ENCODE data around the gene STIM2.

STIM2 gene

DNA sequence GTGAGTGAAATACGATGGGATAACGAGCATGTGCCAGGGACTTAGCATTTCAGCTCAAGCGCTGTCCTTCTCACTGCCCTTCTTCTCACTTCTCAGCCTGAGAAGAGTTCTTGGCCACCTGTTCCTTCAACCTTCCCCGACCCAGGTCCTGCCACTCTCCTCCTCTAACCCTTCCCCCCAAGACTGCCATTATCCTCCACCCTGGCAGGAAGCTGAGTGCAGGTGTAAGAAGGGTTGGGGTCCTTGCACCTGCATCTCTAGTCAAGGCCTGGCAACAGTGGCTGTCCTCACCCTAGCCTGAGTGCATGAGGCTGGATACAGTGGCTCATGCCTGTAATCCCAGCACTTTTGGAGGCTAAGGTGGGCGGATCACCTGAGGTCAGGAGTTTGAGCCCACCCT lies 19.9 kb upstream of the STIM2 start:
- Histone ChIP-seq H3K36me3 (ENCODE audit: control insufficient read depth, insufficient read depth, low read length) (no peaks in the 10 kb centered on the region), H3K4me3 (ENCODE audit: low read length) (no peak overlapping the region), H3K27me3 (ENCODE audit: control insufficient read depth, insufficient read depth, low read length) (no peaks in the 10 kb centered on the region), H3K4me1 (ENCODE audit: control insufficient read depth, insufficient read depth, low read length) (no peaks in the 10 kb centered on the region), H3K9ac (ENCODE audit: low read length) (no peak overlapping the region), H3K27ac (ENCODE audit: low read depth, low read length) (no peak overlapping the region)

DNA sequence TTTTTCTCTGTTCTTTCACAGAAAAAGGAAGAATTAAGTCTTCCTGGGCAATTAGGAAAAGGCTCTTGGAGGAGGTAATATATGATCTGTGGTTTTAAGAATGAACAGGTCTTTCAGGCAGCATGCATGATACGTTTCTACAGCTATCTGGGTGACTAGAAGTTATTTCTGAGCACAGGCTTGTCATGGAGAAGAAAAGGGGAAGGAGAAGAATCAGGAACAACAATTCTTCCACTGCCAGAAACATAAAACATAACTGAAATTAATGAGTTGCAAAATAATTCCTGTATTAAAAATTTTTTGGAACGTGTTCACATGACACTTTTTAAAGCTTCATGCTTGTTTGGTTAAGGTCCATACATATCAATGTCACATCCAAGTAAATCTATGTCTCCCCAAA lies 17.7 kb upstream of the STIM2 start:
- Histone ChIP-seq H3K27ac (ENCODE audit: low read depth, low read length) (no peak overlapping the region), H3K9ac (ENCODE audit: low read length) (no peak overlapping the region), H3K4me3 (ENCODE audit: low read length) (no peak overlapping the region), H3K4me1 (ENCODE audit: control insufficient read depth, insufficient read depth, low read length) (no peaks in the 10 kb centered on the region), H3K36me3 (ENCODE audit: control insufficient read depth, insufficient read depth, low read length) (no peaks in the 10 kb centered on the region), H3K27me3 (ENCODE audit: control insufficient read depth, insufficient read depth, low read length) (no peaks in the 10 kb centered on the region)

DNA sequence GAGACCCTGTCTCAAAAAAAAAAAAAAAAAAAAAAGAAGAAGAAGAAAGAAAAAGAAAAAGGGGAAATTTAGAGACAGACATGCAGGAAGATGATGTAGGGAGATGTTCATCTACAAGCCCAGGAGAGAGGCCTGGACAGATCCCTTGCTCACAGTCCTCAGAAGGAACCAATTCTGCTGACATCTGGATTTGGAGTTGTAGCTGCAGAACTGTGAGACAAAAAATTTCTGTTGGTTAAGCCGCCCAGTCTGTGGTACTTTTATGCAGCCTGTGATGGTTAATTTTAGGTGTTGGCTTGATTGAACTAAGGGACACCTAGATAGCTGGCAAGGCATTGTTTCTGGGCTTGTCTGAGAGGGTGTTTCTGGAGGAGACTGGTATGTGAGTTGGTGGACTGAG lies 10.1 kb upstream of the STIM2 start:
- no peak overlapping the region for H3K4me3 ChIP-seq (ENCODE audit: low read length)
- H3K27ac ChIP-seq (ENCODE audit: low read depth, low read length): no peak overlapping the region
- H3K9ac ChIP-seq (ENCODE audit: low read length): no peak overlapping the region
- H3K36me3 ChIP-seq (ENCODE audit: control insufficient read depth, insufficient read depth, low read length): no peaks in the 10 kb centered on the region
- H3K27me3 ChIP-seq (ENCODE audit: control insufficient read depth, insufficient read depth, low read length): no peaks in the 10 kb centered on the region
- H3K4me1 ChIP-seq (ENCODE audit: control insufficient read depth, insufficient read depth, low read length): no peaks in the 10 kb centered on the region

DNA sequence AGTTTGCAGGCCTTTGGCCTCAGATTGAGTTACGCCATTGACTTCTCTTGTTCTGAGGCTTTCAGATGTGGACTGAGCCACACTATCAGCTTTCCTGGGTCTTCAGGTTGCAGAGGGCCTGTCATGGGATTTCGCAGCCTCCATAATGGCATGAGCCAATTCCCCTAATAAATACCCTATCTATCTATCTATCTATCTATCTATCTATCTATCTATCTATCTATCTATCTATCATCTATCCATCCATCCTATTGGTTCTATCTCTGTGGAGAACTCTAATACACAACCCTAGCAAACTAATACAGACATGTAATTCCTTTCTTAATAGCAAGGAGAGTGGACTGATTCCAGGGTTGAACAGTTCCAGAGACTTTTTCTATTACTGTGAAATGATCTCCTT lies 9.5 kb upstream of the STIM2 start:
- Histone ChIP-seq H3K4me3 (ENCODE audit: low read length) (no peak overlapping the region), H3K9ac (ENCODE audit: low read length) (no peak overlapping the region), H3K27me3 (ENCODE audit: control insufficient read depth, insufficient read depth, low read length) (no peaks in the 10 kb centered on the region), H3K4me1 (ENCODE audit: control insufficient read depth, insufficient read depth, low read length) (no peaks in the 10 kb centered on the region), H3K36me3 (ENCODE audit: control insufficient read depth, insufficient read depth, low read length) (no peaks in the 10 kb centered on the region), H3K27ac (ENCODE audit: low read depth, low read length) (no peak overlapping the region)

DNA sequence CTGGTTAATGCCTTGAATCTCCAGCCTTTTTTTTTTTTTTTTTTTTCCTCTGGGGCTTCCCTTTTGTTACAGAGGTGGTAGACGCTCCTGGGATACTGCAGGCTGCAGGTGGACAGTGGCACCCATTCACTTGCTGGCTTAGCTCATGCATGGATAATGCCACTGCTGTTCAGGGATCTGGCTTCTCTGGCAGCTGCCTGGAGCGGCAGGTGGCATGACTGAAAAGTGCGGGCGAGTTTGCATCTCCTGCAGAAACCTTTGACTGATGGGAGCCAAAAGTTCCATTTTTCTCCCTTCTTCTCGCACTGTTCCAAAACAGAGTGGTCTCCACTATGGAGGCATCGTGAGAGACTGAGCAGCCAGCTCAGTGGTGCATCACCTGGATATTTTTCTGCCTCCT lies 5.9 kb upstream of the STIM2 start:
- no peaks in the 10 kb centered on the region for H3K27me3 ChIP-seq (ENCODE audit: control insufficient read depth, insufficient read depth, low read length)
- H3K36me3 ChIP-seq (ENCODE audit: control insufficient read depth, insufficient read depth, low read length): no peaks in the 10 kb centered on the region
- no peak overlapping the region for H3K27ac ChIP-seq (ENCODE audit: low read depth, low read length)
- no peak overlapping the region for H3K9ac ChIP-seq (ENCODE audit: low read length)
- H3K4me1 ChIP-seq (ENCODE audit: control insufficient read depth, insufficient read depth, low read length): peaks cover 8% of the 10 kb centered on the region
- no peak overlapping the region for H3K4me3 ChIP-seq (ENCODE audit: low read length)

DNA sequence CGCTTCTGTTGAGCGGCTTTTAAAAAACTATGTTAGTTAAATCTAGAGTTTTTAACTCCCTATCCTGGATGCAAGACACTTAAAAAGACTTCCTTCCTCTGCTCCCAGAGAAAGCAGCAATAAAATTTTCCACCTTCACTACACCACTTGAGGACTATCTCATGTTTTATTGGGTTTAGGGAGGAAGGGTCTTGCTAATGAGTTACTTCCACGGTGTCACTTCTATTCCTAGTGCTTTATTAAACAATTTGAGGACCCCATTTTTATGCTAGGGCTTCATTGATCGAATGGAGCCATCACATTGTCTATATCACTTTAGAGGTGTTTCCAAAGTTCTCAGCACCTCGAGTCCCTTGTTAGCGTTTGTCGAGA lies 3.7 kb upstream of the STIM2 start:
- Histone ChIP-seq H3K27me3 (ENCODE audit: control insufficient read depth, insufficient read depth, low read length) (no peaks in the 10 kb centered on the region), H3K9ac (ENCODE audit: low read length) (peak overlapping the region; percentile 70), H3K27ac (ENCODE audit: low read depth, low read length) (peak overlapping the region; percentile 88), H3K4me1 (ENCODE audit: control insufficient read depth, insufficient read depth, low read length) (peaks cover 8% of the 10 kb centered on the region), H3K36me3 (ENCODE audit: control insufficient read depth, insufficient read depth, low read length) (no peaks in the 10 kb centered on the region), H3K4me3 (ENCODE audit: low read length) (peak overlapping the region; percentile 99)

DNA sequence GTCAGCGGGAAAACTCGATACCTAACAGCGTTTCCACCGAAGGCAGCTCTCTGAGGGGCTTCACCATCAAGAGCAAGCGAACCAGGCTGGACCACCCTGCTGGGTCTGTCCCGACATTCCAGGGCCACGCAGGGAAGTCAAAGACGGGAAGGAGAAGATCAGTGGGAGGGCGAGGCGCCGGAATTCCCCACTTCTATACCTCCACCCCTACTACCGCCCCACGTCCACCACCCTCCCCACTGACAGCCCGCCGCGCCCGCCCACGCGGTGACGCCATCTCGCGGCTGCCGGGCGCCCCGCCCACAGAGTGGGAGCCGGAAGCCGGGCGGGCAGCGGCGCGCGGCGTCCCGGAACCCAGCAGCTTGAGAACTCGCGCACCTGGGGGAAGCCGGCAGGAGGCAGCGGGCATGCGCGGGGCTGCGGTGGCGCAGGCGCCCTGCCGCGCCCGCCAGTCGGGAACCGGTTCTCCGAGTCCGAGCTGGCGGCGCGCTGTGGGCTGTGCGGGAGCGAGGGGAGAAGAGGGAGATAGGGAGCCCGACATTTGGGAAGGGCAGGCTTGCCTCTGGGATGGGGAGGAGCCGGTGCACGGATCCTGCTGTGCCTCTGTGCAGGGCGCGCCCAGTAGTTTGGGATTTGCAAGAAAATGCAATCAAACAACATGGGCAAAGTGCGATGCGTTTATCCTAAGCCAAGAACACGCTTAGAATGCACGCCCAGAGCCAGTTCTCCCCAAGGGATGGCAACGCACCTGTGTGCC lies 3.2 kb upstream of the STIM2 start:
- peak overlapping the region; percentile 70 for H3K9ac ChIP-seq (ENCODE audit: low read length)
- no peaks in the 10 kb centered on the region for H3K27me3 ChIP-seq (ENCODE audit: control insufficient read depth, insufficient read depth, low read length)
- peak overlapping the region; percentile 88 for H3K27ac ChIP-seq (ENCODE audit: low read depth, low read length)
- H3K4me3 ChIP-seq (ENCODE audit: low read length): peak overlapping the region; percentile 99
- H3K4me1 ChIP-seq (ENCODE audit: control insufficient read depth, insufficient read depth, low read length): peaks cover 8% of the 10 kb centered on the region
- H3K36me3 ChIP-seq (ENCODE audit: control insufficient read depth, insufficient read depth, low read length): no peaks in the 10 kb centered on the region

DNA sequence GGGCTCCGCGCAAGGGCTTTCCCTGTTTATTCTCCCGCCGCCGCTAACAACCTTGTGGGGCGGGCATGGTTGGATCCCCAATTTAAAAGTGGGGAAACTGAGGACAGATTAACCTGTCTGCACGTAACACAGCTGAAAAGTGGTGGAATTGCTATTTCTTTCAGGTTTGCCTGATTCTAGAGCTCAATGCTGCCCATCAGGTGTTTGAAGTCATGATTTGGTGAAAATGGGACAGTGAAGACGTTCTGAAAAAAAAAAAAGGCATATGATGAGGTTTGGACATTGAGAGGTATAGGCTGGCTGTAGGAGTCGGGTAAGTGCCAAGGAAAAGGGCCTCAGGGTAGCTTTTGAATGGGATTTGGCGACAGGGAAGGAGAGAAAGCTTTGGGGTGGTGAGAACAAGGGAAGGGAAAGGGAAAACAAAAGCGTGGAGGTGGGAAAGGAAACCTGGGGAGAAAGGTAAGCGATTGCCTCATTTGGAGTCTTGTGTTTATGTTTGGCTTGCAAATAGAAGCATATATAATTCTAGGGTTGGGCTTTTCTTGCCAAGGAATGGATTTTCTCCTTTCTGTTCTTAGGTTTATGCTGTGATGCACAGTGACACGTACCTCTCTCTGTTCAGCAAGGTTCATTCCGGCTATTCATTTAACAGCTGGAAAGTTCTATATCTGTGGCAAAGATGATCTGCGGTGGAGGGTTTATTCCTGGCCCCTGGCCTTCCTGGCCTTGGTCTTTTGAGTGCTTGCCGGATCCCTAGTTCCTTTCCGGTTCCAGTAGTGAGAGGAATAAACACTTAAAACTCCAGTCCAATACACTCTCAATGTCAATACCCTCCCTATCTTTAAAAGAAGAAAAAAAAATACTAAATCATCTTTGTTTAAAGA lies 2.4 kb upstream of the STIM2 start:
- H3K4me3 ChIP-seq (ENCODE audit: low read length): peak overlapping the region; percentile 99
- H3K27me3 ChIP-seq (ENCODE audit: control insufficient read depth, insufficient read depth, low read length): no peaks in the 10 kb centered on the region
- no peaks in the 10 kb centered on the region for H3K36me3 ChIP-seq (ENCODE audit: control insufficient read depth, insufficient read depth, low read length)
- peak overlapping the region; percentile 88 for H3K27ac ChIP-seq (ENCODE audit: low read depth, low read length)
- H3K9ac ChIP-seq (ENCODE audit: low read length): peak overlapping the region; percentile 51
- H3K4me1 ChIP-seq (ENCODE audit: control insufficient read depth, insufficient read depth, low read length): peaks cover 11% of the 10 kb centered on the region

DNA sequence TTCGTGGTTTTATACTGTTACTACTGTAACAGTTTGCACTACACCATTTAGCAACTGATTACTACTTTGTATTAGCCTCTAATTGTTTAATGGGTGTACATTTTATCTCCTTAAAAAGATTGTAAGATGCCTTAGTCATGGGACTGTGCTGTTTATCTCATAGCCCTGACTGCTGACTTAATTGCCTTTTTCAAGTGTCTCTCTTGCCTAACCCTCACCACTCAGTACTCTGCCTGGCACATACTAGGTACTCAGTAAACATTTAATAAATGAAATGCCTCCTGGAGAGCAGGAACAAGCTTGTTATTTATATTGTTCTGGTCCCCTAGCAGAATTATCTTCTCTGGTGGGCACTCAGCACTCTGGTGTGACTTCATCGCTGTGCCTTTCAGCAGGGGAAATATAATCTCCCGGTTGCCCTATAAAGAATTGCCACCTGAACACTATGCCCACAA lies 1.7 kb upstream of the STIM2 start:
- Histone ChIP-seq H3K27ac (ENCODE audit: low read depth, low read length) (no peak overlapping the region), H3K4me3 (ENCODE audit: low read length) (no peak overlapping the region), H3K9ac (ENCODE audit: low read length) (no peak overlapping the region), H3K27me3 (ENCODE audit: control insufficient read depth, insufficient read depth, low read length) (no peaks in the 10 kb centered on the region), H3K36me3 (ENCODE audit: control insufficient read depth, insufficient read depth, low read length) (no peaks in the 10 kb centered on the region), H3K4me1 (ENCODE audit: control insufficient read depth, insufficient read depth, low read length) (peaks cover 13% of the 10 kb centered on the region)

DNA sequence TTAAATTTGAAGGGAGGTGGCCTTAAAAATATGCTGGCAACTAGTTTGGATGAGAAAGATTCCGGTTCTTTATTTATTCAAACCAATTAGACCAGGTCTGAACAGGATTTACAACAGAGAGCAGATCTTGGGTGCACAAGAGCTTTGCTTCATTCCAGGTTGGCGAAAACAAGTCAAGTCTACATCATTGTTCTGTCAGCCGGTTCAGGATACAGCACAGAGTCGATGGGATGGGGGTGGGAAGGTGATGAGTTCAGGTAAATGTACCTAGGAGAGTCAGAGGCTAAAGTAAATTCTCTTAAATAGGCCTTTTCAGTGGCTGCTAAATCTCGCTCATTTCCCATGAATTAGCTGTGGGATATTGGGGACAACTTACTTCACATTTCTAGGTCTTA lies 882 bp upstream of the STIM2 start:
- Histone ChIP-seq H3K27me3 (ENCODE audit: control insufficient read depth, insufficient read depth, low read length) (no peaks in the 10 kb centered on the region), H3K9ac (ENCODE audit: low read length) (no peak overlapping the region), H3K36me3 (ENCODE audit: control insufficient read depth, insufficient read depth, low read length) (no peaks in the 10 kb centered on the region), H3K4me3 (ENCODE audit: low read length) (peak overlapping the region; percentile 97), H3K27ac (ENCODE audit: low read depth, low read length) (no peak overlapping the region), H3K4me1 (ENCODE audit: control insufficient read depth, insufficient read depth, low read length) (peaks cover 13% of the 10 kb centered on the region)

DNA sequence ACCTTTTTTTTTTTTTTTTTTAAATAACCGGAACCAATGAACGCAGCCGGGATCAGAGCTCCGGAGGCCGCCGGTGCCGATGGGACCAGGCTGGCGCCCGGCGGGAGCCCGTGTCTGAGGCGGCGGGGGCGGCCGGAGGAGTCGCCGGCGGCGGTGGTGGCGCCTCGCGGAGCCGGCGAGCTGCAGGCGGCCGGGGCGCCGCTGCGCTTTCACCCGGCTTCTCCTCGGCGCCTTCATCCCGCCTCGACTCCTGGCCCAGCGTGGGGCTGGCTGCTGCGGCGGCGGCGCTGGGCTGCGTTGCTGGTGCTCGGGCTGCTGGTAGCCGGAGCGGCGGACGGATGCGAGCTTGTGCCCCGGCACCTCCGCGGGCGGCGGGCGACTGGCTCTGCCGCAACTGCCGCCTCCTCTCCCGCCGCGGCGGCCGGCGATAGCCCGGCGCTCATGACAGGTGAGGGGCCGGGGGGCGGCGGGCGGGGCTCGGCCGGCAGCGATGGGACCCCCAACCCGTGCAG lies 337 bp downstream of the STIM2 start:
- Histone ChIP-seq H3K36me3 (ENCODE audit: control insufficient read depth, insufficient read depth, low read length) (no peaks in the 10 kb centered on the region), H3K27me3 (ENCODE audit: control insufficient read depth, insufficient read depth, low read length) (no peaks in the 10 kb centered on the region), H3K9ac (ENCODE audit: low read length) (no peak overlapping the region), H3K4me3 (ENCODE audit: low read length) (peak overlapping the region; percentile 97), H3K27ac (ENCODE audit: low read depth, low read length) (peak overlapping the region; percentile 83), H3K4me1 (ENCODE audit: control insufficient read depth, insufficient read depth, low read length) (peaks cover 13% of the 10 kb centered on the region)

DNA sequence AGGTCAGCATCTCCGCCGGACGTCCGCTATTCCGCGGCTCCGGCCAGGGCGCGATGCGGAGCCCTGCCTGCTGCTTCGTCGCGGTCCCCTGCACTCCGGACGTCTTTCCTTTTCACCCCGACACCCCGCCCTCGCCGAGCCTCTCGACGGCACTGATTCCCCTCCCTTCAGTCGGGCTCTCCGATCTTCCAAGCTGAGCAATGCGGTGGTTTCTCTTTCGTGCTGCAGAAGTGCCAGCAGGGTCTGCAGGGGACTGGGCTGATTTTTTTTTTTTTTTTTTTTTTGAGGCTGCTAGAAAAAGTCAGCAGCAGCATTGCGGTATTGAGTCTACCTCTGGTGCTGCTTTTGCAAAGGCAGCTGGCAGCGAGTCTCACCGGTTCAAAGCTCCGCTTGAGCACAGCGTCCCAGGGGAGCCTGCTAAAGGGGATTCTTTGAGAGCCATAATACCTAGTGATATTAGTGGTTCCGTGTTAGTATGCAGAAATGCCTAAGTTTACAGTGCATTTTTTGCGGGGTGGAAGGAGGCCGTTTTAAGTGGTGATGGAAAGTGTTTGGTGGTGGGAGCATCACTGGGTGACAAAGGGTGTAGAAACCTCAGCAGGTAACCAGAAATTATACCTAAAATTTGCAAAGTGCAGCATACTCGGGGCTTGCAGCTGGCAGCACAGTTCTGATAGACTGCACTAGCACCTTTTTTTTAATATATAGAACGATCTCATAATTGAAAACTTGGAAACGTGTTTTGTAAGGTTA lies 969 bp downstream of the STIM2 start:
- Histone ChIP-seq H3K4me1 (ENCODE audit: control insufficient read depth, insufficient read depth, low read length) (peaks cover 13% of the 10 kb centered on the region), H3K36me3 (ENCODE audit: control insufficient read depth, insufficient read depth, low read length) (no peaks in the 10 kb centered on the region)

More for the DNA sequence above, 969 bp downstream of the STIM2 start:
- peak overlapping the region; percentile 45 for H3K9ac ChIP-seq (ENCODE audit: low read length)
- H3K4me3 ChIP-seq (ENCODE audit: low read length): peak overlapping the region; percentile 97
- H3K27ac ChIP-seq (ENCODE audit: low read depth, low read length): peak overlapping the region; percentile 83
- H3K27me3 ChIP-seq (ENCODE audit: control insufficient read depth, insufficient read depth, low read length): no peaks in the 10 kb centered on the region

Data from rectal smooth muscle tissue (tissue), 1 donor.